ENCODE data around the gene KRTAP5-3.

Gene KRTAP5-3

DNA sequence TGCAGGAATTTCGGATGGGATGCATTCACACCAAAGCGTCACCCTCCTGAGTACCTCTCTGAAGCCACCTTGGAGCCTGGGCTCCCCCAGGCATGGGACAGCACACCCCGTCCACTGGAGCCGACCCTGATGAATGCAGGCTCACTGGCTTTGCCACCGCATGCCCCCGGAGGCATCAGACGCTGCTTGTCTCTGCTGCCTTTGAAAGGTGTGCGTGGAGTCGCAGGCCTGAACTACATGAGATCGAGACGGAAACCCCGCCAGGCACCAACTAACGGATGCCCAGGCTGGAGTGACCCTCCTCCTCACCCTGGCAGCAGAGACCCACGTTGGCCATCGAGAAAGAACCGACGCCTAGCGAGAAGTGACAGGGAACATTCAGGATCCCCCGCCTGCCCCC lies 43.8 kb upstream of the KRTAP5-3 start:
- Histone ChIP-seq H2BK5ac (ENCODE audit: low read depth, low read length, poor library complexity) (no peak overlapping the region), H3K79me2 (ENCODE audit: control insufficient read depth, insufficient read depth, low read length, poor library complexity) (no peaks in the 10 kb centered on the region), H3K18ac (ENCODE audit: low read length) (no peak overlapping the region), H3K27ac (ENCODE audit: low read depth, low read length) (no peak overlapping the region), H2BK12ac (ENCODE audit: low read length) (no peak overlapping the region), H3K27me3 (ENCODE audit: insufficient read depth, low read length) (no peaks in the 10 kb centered on the region), H2BK120ac (ENCODE audit: insufficient read depth, low read length, poor library complexity) (no peak overlapping the region), H3K23ac (ENCODE audit: low read length) (no peak overlapping the region), H3K14ac (ENCODE audit: low read length) (no peak overlapping the region), H3K79me1 (ENCODE audit: low read length) (no peaks in the 10 kb centered on the region), H3K4me3 (ENCODE audit: low read depth, low read length) (no peak overlapping the region), H4K12ac (ENCODE audit: low read depth, low read length) (no peak overlapping the region), H3K4ac (ENCODE audit: low read depth, low read length) (no peak overlapping the region), H2AFZ (ENCODE audit: insufficient read depth, low read length, poor library complexity) (no peak overlapping the region), H3K4me1 (ENCODE audit: control insufficient read depth in 1 of 2, insufficient read depth in 2 of 2, low read length in 2 of 2) (no peaks in the 10 kb centered on the region), H3K36me3 (ENCODE audit: control insufficient read depth in 1 of 2, insufficient read depth in 2 of 2, low read length in 2 of 2) (no peaks in the 10 kb centered on the region), H3K9me3 (ENCODE audit: insufficient read depth, low read depth, low read length) (peaks cover 1% of the 10 kb centered on the region), H4K8ac (ENCODE audit: low read depth, low read length) (no peak overlapping the region), H4K91ac (ENCODE audit: low read depth, low read length) (no peak overlapping the region), H2AK5ac (ENCODE audit: low read length) (no peak overlapping the region), H3K9ac (ENCODE audit: low read length) (no peak overlapping the region), H3K4me2 (ENCODE audit: low read length) (no peak overlapping the region)
- no CpG with 5 or more reads among the region's 19 CpGs for WGBS (ENCODE audit: extremely low coverage, insufficient coverage, insufficient read length)
- no peak for DNase-seq

DNA sequence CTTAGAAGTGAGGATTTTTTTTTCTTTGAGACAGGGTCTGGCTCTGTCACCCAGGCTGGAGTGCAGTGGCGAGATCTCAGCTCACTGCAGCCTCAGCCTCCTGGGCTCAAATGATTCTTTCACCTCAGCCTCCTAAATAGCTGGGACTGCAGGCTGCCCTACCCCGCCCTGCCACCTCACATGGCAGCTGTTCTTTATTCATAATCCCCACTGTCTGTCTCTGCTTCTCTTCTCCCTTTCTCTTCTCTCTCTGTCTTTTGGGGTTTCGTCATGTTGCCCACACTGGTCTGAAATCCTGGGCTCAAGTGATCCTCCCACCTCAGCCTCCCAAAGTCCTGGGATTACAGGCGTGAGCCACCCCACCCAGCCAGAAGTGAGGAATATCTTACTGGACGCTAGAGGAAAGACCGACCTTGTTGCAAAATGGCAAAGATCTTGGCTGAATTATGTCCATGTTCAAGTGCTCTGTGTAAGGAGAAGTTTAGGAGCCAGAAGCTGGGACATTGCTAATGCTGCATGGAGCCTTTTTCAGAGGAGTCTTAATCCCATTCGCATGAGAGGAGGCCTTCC lies 43.2 kb upstream of the KRTAP5-3 start:
- no peak overlapping the region for H3K4me2 ChIP-seq (ENCODE audit: low read length)
- no peak overlapping the region for H3K4me3 ChIP-seq (ENCODE audit: low read depth, low read length)
- H4K8ac ChIP-seq (ENCODE audit: low read depth, low read length): no peak overlapping the region
- H3K23ac ChIP-seq (ENCODE audit: low read length): no peak overlapping the region
- no peak overlapping the region for H3K27ac ChIP-seq (ENCODE audit: low read depth, low read length)
- H3K36me3 ChIP-seq (ENCODE audit: control insufficient read depth in 1 of 2, insufficient read depth in 2 of 2, low read length in 2 of 2): no peaks in the 10 kb centered on the region
- no peak overlapping the region for H3K14ac ChIP-seq (ENCODE audit: low read length)
- no peak overlapping the region for H4K91ac ChIP-seq (ENCODE audit: low read depth, low read length)
- H2BK120ac ChIP-seq (ENCODE audit: insufficient read depth, low read length, poor library complexity): no peak overlapping the region
- H2BK5ac ChIP-seq (ENCODE audit: low read depth, low read length, poor library complexity): no peak overlapping the region
- H3K4me1 ChIP-seq (ENCODE audit: control insufficient read depth in 1 of 2, insufficient read depth in 2 of 2, low read length in 2 of 2): no peaks in the 10 kb centered on the region
- no peak overlapping the region for H2AFZ ChIP-seq (ENCODE audit: insufficient read depth, low read length, poor library complexity)
- no peak overlapping the region for H3K9ac ChIP-seq (ENCODE audit: low read length)
- no CpG with 5 or more reads among the region's 7 CpGs for WGBS (ENCODE audit: extremely low coverage, insufficient coverage, insufficient read length)
- no peak overlapping the region for H3K4ac ChIP-seq (ENCODE audit: low read depth, low read length)
- H3K79me1 ChIP-seq (ENCODE audit: low read length): no peaks in the 10 kb centered on the region
- no peak overlapping the region for H4K12ac ChIP-seq (ENCODE audit: low read depth, low read length)
- H2AK5ac ChIP-seq (ENCODE audit: low read length): no peak overlapping the region
- H3K79me2 ChIP-seq (ENCODE audit: control insufficient read depth, insufficient read depth, low read length, poor library complexity): no peaks in the 10 kb centered on the region
- no peak overlapping the region for H3K18ac ChIP-seq (ENCODE audit: low read length)
- H2BK12ac ChIP-seq (ENCODE audit: low read length): no peak overlapping the region
- no peaks in the 10 kb centered on the region for H3K27me3 ChIP-seq (ENCODE audit: insufficient read depth, low read length)
- H3K9me3 ChIP-seq (ENCODE audit: insufficient read depth, low read depth, low read length): peaks cover 1% of the 10 kb centered on the region
- no peak for DNase-seq

DNA sequence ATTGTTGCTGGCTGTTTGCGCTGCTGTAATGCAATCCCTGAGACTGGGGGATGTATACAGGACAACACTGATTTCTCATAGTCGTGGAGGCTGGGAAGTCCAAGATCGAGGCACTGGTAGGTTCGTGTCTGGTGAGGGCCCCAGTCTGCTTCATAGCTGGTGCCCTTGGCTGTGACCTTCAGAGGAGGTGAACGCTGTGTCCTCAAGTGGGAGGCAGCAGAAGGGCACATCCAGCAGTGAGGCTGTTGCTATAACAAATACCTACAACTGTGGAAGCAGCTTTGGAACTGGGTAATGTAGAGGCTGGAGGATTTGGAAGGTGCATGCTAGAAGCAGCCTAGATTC lies 42.6 kb upstream of the KRTAP5-3 start:
- no peak overlapping the region for H2BK120ac ChIP-seq (ENCODE audit: insufficient read depth, low read length, poor library complexity)
- no peaks in the 10 kb centered on the region for H3K79me2 ChIP-seq (ENCODE audit: control insufficient read depth, insufficient read depth, low read length, poor library complexity)
- no peaks in the 10 kb centered on the region for H3K79me1 ChIP-seq (ENCODE audit: low read length)
- H2BK12ac ChIP-seq (ENCODE audit: low read length): no peak overlapping the region
- no peaks in the 10 kb centered on the region for H3K36me3 ChIP-seq (ENCODE audit: control insufficient read depth in 1 of 2, insufficient read depth in 2 of 2, low read length in 2 of 2)
- H3K23ac ChIP-seq (ENCODE audit: low read length): no peak overlapping the region
- no peak overlapping the region for H4K12ac ChIP-seq (ENCODE audit: low read depth, low read length)
- H3K4me3 ChIP-seq (ENCODE audit: low read depth, low read length): no peak overlapping the region
- no peak for DNase-seq
- no peak overlapping the region for H3K27ac ChIP-seq (ENCODE audit: low read depth, low read length)
- no peak overlapping the region for H4K8ac ChIP-seq (ENCODE audit: low read depth, low read length)
- no peaks in the 10 kb centered on the region for H3K4me1 ChIP-seq (ENCODE audit: control insufficient read depth in 1 of 2, insufficient read depth in 2 of 2, low read length in 2 of 2)
- no peak overlapping the region for H3K14ac ChIP-seq (ENCODE audit: low read length)
- H3K18ac ChIP-seq (ENCODE audit: low read length): no peak overlapping the region
- H2BK5ac ChIP-seq (ENCODE audit: low read depth, low read length, poor library complexity): no peak overlapping the region
- no CpG with 5 or more reads among the region's 5 CpGs for WGBS (ENCODE audit: extremely low coverage, insufficient coverage, insufficient read length)
- H3K4ac ChIP-seq (ENCODE audit: low read depth, low read length): no peak overlapping the region
- no peak overlapping the region for H3K4me2 ChIP-seq (ENCODE audit: low read length)
- no peak overlapping the region for H2AK5ac ChIP-seq (ENCODE audit: low read length)
- H3K27me3 ChIP-seq (ENCODE audit: insufficient read depth, low read length): no peaks in the 10 kb centered on the region
- H3K9ac ChIP-seq (ENCODE audit: low read length): no peak overlapping the region
- H4K91ac ChIP-seq (ENCODE audit: low read depth, low read length): no peak overlapping the region
- H3K9me3 ChIP-seq (ENCODE audit: insufficient read depth, low read depth, low read length): peaks cover 1% of the 10 kb centered on the region
- H2AFZ ChIP-seq (ENCODE audit: insufficient read depth, low read length, poor library complexity): no peak overlapping the region

DNA sequence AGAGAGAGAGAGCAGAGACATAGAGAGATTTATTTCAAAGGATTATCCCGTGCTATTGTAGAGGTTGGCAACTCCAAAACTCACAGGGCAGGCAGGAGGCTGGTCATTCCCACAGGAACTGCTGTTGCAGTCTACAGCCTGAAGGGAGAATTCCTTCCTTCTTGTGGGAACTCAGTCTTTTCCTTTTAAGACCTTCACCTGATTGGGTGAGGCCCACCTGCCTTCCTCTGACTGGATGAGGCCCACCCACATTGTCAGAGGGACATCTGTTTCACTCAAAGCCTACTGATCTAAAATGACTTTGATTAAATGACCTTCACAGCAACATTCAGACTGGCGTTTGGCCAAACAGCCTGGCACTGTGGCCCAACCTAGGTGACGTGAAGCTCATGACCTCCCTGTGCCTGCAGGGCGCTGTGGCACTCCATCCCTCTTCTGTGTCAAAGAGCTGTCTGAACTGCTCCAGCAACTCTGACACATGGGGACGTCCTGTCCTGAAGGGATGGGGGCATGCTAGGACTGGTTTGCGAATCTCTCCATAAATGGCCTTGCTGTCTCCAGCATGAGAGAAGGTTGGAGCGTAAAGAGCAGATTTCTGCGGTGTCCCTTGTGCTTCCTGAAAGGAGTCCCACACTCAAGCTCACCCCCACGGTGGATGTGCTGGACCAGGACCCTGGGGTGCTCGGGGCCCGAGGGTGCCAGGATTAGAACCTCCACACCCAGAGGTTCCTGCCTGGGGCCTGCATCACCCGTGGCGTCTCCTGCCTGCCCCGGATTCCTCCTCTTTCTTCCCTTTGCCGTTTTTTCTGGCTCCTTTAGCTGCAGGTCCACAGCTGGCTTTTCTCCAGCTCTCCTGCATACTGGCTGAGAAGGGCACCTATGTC lies 42.0 kb upstream of the KRTAP5-3 start:
- Histone ChIP-seq H4K91ac (ENCODE audit: low read depth, low read length) (no peak overlapping the region), H3K4ac (ENCODE audit: low read depth, low read length) (no peak overlapping the region), H3K4me2 (ENCODE audit: low read length) (no peak overlapping the region), H2BK120ac (ENCODE audit: insufficient read depth, low read length, poor library complexity) (no peak overlapping the region), H3K27ac (ENCODE audit: low read depth, low read length) (no peak overlapping the region), H2BK5ac (ENCODE audit: low read depth, low read length, poor library complexity) (no peak overlapping the region), H3K4me1 (ENCODE audit: control insufficient read depth in 1 of 2, insufficient read depth in 2 of 2, low read length in 2 of 2) (no peaks in the 10 kb centered on the region), H3K4me3 (ENCODE audit: low read depth, low read length) (no peak overlapping the region), H3K79me1 (ENCODE audit: low read length) (no peaks in the 10 kb centered on the region), H3K79me2 (ENCODE audit: control insufficient read depth, insufficient read depth, low read length, poor library complexity) (no peaks in the 10 kb centered on the region), H3K23ac (ENCODE audit: low read length) (no peak overlapping the region), H3K36me3 (ENCODE audit: control insufficient read depth in 1 of 2, insufficient read depth in 2 of 2, low read length in 2 of 2) (no peaks in the 10 kb centered on the region), H3K9me3 (ENCODE audit: insufficient read depth, low read depth, low read length) (peaks cover 1% of the 10 kb centered on the region), H3K14ac (ENCODE audit: low read length) (no peak overlapping the region), H3K27me3 (ENCODE audit: insufficient read depth, low read length) (no peaks in the 10 kb centered on the region), H3K9ac (ENCODE audit: low read length) (no peak overlapping the region), H4K8ac (ENCODE audit: low read depth, low read length) (no peak overlapping the region), H2AFZ (ENCODE audit: insufficient read depth, low read length, poor library complexity) (no peak overlapping the region), H4K12ac (ENCODE audit: low read depth, low read length) (no peak overlapping the region), H3K18ac (ENCODE audit: low read length) (no peak overlapping the region), H2BK12ac (ENCODE audit: low read length) (no peak overlapping the region), H2AK5ac (ENCODE audit: low read length) (no peak overlapping the region)
- no peak for DNase-seq
- WGBS (ENCODE audit: extremely low coverage, insufficient coverage, insufficient read length): no CpG with 5 or more reads among the region's 15 CpGs

Measured in trophoblast cell (in vitro differentiated cells and primary cell).